Hindlimb muscle (tissue), 1 donor: ENCODE data around the gene MRPL16. TPM values are rescaled to one million over a fixed set of nuclear protein-coding genes. Genes with fewer than 3 reads are reported as not detected.
"Not testable (repeated sequence)": the region's sequence is repeated elsewhere in the genome, so short reads cannot be mapped to it uniquely, and the experiment has no call there.

Experiments used
- DNase-seq: peaks from one replicate; pipeline ENCODE4 v3.0.0-alpha.2; 2013
- polyA plus RNA-seq: library from polyadenylated mRNA; unstranded; fragments of 120-200 nt; gene quantifications from one replicate; pipeline ENCODE4 v1.2.1, GENCODE V29; 2013; ENCODE audit not compliant: insufficient read length

Gene MRPL16
- 36.0 TPM for polyA plus RNA-seq

DNA sequence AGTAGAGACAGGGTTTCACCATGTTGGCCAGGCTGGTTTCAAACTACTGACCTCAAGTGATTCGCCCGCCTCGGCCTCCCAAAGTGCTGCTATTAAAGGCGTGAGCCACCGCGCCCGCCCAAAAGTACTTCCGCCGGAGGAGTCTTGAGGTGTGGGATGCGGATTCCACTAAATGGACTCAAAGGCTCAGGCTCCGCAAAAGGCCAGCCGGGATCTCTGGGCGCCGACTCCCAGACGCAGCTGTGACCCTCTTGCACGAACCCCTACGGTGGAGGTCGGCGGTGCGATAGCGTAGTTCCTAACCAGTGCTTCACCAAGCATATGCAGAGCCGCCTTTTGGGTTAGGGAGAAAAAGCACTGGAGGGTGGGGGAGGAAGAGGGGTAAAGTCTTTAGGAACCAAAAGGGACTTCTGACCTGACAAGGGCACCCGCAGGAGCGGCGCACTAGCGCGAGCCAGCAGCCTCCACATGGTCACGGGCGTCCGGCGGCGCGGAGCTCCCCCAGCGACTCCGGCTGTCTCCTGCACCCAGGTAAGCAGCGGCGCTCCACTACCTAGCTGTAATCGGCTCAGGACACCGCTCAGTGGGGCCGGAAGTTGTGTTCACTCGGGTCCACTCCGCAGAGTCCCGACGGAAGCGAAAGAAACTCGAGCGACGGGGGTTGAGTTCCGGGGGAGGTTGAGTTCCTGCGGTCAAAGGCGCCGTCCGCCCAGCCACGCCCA lies at the start of gene MRPL16:
MRPL16 (minus strand) TSS at position 590 of the 722 bp plus-strand sequence; CDS start at position 470, 120 bp downstream.
- DNase-seq, result peak; percentile 85

DNA sequence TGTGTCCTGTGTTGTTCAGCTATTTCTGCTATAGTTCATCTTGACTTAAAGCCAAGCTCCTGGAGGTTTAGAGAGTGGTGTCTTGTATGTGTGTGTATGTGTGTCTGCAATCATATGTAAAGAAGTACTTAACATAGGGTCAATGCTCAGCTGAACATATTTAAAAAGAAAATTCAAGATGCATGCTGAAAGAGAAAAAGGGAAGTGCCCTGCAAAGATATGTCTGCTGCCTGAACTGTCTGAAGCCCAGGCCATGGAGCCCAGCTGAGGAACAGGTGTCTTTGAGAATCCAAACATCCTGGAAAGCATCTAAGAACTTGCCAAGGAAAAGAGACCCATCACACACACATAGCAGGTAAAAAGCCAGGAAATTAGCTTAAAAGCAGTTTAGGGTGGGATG lies 49.1 kb upstream of the MRPL16 start:
- DNase-seq, result no peak

- no peak for DNase-seq
Measured at GRCh38 chr11:59857439-59858434, 47.2 kb upstream of the MRPL16 start.

- no peak for DNase-seq
Measured at GRCh38 chr11:59854871-59855270, 44.3 kb upstream of the MRPL16 start.

- DNase-seq, result not testable (repeated sequence)
Measured at GRCh38 chr11:59851416-59851815, 40.8 kb upstream of the MRPL16 start.

DNA sequence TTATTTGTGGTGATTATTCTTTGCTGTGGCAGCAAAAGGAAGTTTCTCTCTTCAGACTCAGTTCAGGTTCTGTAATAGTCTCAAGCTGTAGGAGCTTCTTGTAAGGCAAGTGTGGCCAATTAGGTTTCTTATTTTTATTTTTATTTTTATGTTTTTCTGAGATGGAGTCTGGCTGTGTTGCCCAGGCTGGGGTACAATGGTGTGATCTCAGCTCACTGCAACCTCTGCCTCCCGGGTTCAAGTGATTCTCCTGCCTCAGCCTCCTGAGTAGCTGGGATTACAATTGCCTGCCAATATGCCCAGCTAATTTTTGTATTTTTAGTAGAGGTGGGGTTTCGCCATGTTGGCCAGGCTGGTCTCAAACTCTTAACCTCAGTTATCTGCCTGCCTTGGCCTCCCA lies 39.0 kb upstream of the MRPL16 start:
- DNase-seq, result not testable (repeated sequence)

DNA sequence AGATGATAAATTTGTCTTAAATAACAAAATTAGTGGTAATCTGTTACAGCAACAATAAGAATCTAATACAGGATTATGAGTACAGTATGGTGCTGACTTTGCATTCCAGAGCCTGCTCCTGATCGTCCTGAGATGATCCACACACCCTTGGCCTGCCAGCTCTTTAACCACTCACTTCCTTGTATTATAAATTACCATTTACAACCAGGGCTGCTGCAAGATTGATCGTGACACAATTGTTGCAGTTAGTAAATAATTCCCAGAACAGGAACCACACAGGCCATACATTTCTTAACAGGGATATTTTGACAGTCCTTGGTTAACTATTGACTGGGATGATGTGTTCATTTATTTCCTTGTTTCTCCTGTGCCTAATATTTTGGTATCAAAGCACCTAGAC lies 38.6 kb upstream of the MRPL16 start:
- no peak for DNase-seq

DNA sequence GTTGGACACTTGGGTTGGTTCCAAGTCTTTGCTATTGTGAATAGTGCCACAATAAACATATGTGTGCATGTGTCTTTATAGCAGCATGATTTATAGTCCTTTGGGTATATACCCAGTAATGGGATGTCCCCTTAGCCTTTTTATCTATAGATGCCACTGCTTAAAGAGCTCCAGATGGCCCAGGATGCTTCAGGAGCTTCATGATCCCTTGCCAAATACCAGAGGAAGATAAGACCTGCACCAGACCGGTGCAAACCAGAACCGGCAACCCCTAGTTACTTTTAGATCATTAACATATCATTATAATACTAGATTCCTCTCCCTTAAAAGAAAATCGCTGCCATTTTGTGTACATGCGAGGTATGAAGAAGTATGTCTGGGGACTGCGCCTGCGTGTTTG lies 37.9 kb upstream of the MRPL16 start:
- not testable (repeated sequence) for DNase-seq

GRCh38 chr11:59847626-59848025 lies 37.0 kb upstream of the MRPL16 start:
- DNase-seq, result no peak

- no peak for DNase-seq
Measured at GRCh38 chr11:59846556-59846955, 36.0 kb upstream of the MRPL16 start.

GRCh38 chr11:59845399-59845798 lies 34.8 kb upstream of the MRPL16 start, which contains the start of gene CBLIF:
Gene CBLIF, minus strand, starts transcription at chr11:59845499. Its CDS starts 46 bp downstream, at chr11:59845453.
- DNase-seq, result no peak

DNA sequence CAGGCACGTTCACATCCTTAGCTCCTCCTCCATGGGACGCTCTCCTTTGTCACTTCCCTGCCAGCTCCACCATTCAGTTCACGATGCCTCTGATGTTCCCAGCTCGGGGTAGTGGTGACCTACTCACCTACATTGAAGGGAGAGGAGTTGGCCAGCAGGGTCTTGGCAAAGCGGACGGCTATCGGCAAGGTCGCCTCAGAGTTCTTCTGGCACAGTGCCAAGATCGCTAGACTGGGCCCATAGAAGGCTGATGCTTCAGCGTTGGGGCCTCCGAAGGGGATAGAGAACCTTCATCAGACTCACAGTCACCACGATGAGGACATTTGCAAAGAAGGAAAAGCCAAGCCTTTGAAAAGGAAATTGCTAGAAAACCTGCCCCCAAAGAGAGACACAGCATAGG lies 31.7 kb upstream of the MRPL16 start:
- no peak for DNase-seq

- DNase-seq, result no peak
Measured at GRCh38 chr11:59841514-59841913, 30.9 kb upstream of the MRPL16 start.

DNA sequence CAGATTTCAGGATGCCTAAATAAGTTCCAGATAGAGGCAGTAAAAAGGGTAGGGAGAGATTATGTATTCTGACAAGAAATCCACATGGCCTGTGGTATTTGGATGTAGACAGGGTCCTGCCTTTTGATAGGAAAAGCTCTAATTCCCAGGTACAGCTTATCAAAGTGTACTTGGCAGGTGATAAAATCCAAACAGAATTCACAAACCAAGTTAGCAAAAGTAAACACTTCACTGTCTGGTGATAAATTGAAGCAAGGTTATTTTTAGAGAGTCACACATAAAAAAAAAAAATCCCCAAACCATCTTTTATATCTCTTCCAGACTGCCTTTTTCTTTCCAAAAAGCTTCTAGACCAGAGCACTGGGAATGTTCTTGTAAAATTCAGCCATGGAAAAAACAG lies 29.0 kb upstream of the MRPL16 start:
- DNase-seq, result no peak

- DNase-seq, result no peak
Measured at GRCh38 chr11:59833602-59834001, 23.0 kb upstream of the MRPL16 start.

DNA sequence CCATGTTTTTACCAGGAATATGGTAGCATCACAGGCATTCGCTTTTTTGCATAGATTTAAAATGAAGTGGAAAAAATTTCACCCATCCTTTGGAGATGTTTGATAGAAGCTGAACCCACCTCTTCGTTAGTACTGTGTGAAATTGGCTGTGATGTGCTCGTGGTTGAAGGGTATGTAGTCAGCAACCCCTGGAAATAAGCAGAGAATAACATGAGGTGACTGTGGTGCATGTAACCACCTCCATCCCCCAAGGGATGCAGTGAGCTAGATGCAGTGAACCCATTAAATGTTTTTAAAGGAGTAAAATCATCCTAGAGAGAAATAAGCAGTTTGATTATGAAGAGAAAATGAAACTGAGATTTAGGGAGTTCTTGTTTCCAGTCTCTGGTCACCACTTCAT lies 18.8 kb upstream of the MRPL16 start:
- no peak for DNase-seq

- DNase-seq, result peak; percentile 33
Measured at GRCh38 chr11:59822989-59823566, 12.5 kb upstream of the MRPL16 start.

DNA sequence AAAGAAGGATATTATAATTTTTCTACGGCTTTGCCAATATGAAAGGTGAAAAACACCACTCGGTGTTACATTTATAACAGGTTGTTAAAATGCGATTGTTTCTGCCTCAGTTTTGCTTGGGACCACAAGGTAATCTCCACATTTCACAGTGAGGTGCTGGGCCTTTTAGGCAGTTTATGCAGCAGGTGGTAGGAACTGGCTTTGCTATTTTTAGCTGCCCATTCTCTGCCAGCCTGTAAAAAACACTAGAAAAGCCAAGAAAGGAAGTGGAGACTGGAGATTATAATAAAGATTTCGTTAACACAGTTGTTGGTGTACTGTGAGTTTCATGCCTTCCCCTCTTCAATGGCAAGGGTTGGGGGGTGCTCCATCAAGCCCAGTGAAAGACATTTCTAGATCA lies 8.0 kb upstream of the MRPL16 start:
- DNase-seq, result no peak

- DNase-seq, result not testable (repeated sequence)
Measured at GRCh38 chr11:59816434-59816833, 5.9 kb upstream of the MRPL16 start.

GRCh38 chr11:59815754-59816153 lies 5.2 kb upstream of the MRPL16 start:
- DNase-seq, result no peak

DNA sequence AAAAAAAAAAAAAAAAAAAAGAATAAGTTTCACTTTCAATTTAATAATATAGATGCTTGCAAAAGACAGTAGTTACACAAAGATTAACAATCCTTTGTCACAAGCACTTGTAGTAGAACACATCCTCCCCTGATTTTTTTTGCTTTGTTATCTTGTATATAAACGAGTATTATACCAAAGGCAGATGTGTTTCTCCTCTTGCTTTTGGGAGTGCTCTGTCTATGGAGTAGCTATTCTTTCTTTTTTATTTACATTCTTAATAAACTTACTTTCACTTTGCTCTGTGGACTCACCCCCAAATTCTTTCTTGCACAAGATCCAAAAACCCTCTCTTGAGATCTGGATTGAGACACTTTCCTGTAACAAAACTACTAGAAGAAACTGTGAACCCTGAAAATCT lies 3.4 kb upstream of the MRPL16 start:
- DNase-seq, result no peak

- DNase-seq, result no peak
Measured at GRCh38 chr11:59813364-59813763, 2.8 kb upstream of the MRPL16 start.

DNA sequence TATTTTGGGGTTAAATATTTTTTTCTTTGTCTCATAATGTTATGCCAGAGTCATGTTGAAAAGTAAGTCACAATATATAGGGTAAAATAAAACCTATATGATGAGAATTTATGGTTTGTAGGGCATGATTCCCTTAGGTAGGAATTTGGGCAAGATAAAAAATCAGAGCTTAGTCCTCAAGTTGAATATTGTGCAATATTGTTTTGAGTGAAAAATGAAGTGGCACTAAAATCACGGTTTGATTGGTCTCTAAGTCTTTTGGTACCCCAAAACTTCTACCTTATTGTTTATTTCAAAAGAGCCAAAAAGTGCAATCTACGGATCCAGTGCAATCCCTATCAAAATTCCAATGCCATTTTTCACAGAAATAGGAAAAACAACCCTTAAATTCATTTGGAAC lies 1.6 kb upstream of the MRPL16 start:
- DNase-seq, result no peak
